ENCODE measurements around the gene ACOT11. TPM values are rescaled to one million over a fixed set of nuclear protein-coding genes. Genes with fewer than 3 reads are reported as not detected.

The ACOT11 gene
- total and polyA plus RNA-seq, 7 donors, result 8.9 to 40.9 (median 22.1) TPM

GRCh38 chr1:54542120-54542961, 5.7 kb upstream of the ACOT11 start:
- peak in 2 of 4 donors; percentile 17 to 29 for TF ChIP-seq POLR2AphosphoS5 (IDR thresholded peaks at IDR 0.05)
- peak in 1 of 4 experiments; percentile 21 for TF ChIP-seq CTCF (IDR thresholded peaks at IDR 0.05)
- no peak for TF ChIP-seq POLR2A (IDR thresholded peaks at IDR 0.05)
- Histone ChIP-seq H3K4me3 (peak overlapping the region; percentile 36 to 62 (median 52)), H3K27ac (peak overlapping the region; percentile 85 to 91 (median 86)), H3K4me1 (peaks cover 0 to 39% (median 38%) of the 10 kb centered on the region in 4 donors), H3K36me3 (no peaks in the 10 kb centered on the region), H3K27me3 (no peaks in the 10 kb centered on the region), H3K9me3 (no peaks in the 10 kb centered on the region)
- intact Hi-C loops (cut with DNase I), result loop anchor here (1.0 kb wide), 1 partner anchor 259 kb away; the partner anchor contains the start of gene TTC22
- DNase-seq, result peak; percentile 78
- WGBS, 2 donors, result 1% methylated on average over 61 of the region's 61 CpGs

GRCh38 chr1:54542962-54543539, 5.0 kb upstream of the ACOT11 start:
- Histone ChIP-seq H3K4me3 (peak overlapping the region in 3 of 4 donors; percentile 49 to 62 (median 55)), H3K27ac (peak overlapping the region; percentile 85 to 91 (median 86)), H3K9me3 (no peaks in the 10 kb centered on the region), H3K27me3 (no peaks in the 10 kb centered on the region), H3K4me1 (peaks cover 0 to 45% (median 44%) of the 10 kb centered on the region in 4 donors), H3K36me3 (no peaks in the 10 kb centered on the region)
- TF ChIP-seq POLR2A (IDR thresholded peaks at IDR 0.05) (no peak), POLR2AphosphoS5 (IDR thresholded peaks at IDR 0.05) (no peak), EP300 (IDR thresholded peaks at IDR 0.05) (no peak), CTCF (IDR thresholded peaks at IDR 0.05) (no peak)
- intact Hi-C loops (cut with DNase I), result loop anchor here (1.0 kb wide), 1 partner anchor 258 kb away; the partner anchor contains the start of gene TTC22
- WGBS, 2 donors, result 33 to 38% methylated on average over 12 of the region's 12 CpGs
- DNase-seq, result no peak

- Histone ChIP-seq H3K27me3 (no peaks in the 10 kb centered on the region), H3K27ac (peak overlapping the region; percentile 85 to 91 (median 86)), H3K4me1 (peaks cover 0 to 54% (median 53%) of the 10 kb centered on the region in 4 donors), H3K36me3 (no peaks in the 10 kb centered on the region), H3K4me3 (no peak overlapping the region), H3K9me3 (no peaks in the 10 kb centered on the region)
- WGBS, 2 donors, result 88 to 90% methylated on average over 13 of the region's 13 CpGs
- intact Hi-C loops (cut with DNase I), result no loop called here
- no peak for TF ChIP-seq CTCF (IDR thresholded peaks at IDR 0.05)
- TF ChIP-seq EP300 (IDR thresholded peaks at IDR 0.05), result no peak
- no peak for TF ChIP-seq POLR2AphosphoS5 (IDR thresholded peaks at IDR 0.05)
- TF ChIP-seq POLR2A (IDR thresholded peaks at IDR 0.05), result no peak
- no peak for DNase-seq
Measured at GRCh38 chr1:54543729-54544496, 4.1 kb upstream of the ACOT11 start.

- no peak for DNase-seq
- no peaks in the 10 kb centered on the region for H3K36me3 ChIP-seq
- H3K4me1 ChIP-seq, result peaks cover 0 to 68% (median 66%) of the 10 kb centered on the region in 4 donors
- peak overlapping the region; percentile 83 to 90 (median 88) for H3K27ac ChIP-seq
- no peak overlapping the region for H3K4me3 ChIP-seq
- TF ChIP-seq EP300 (IDR thresholded peaks at IDR 0.05), result no peak
- TF ChIP-seq POLR2AphosphoS5 (IDR thresholded peaks at IDR 0.05), result no peak
- no peak for TF ChIP-seq POLR2A (IDR thresholded peaks at IDR 0.05)
- TF ChIP-seq CTCF (IDR thresholded peaks at IDR 0.05), result no peak
- no peaks in the 10 kb centered on the region for H3K27me3 ChIP-seq
- 88 to 93% methylated on average over 11 of the region's 11 CpGs for WGBS, 2 donors
- no peaks in the 10 kb centered on the region for H3K9me3 ChIP-seq
- intact Hi-C loops (cut with DNase I), result loop anchor here (2.0 to 5.0 kb wide), 4 partner anchors 47 to 274 kb away; partner anchors contain the start of gene TTC4
Measured at GRCh38 chr1:54545916-54546635, 2.0 kb upstream of the ACOT11 start.

Measured in sigmoid colon (tissue), 7 donors.